AG09309 (cell line): Measurements from ENCODE around the gene C13orf46.

Experiments
- DNase-seq: peaks from one replicate; pipeline ENCODE4 v3.0.0-alpha.2; 2010; ENCODE audit warnings: low read depth
- H3K4me3 ChIP-seq: 2 replicates; pipeline ENCODE4 v1.5.1; 2011; ENCODE audit warnings: mild to moderate bottlenecking, low read depth, low read length, moderate library complexity; ENCODE audit not compliant: control insufficient read depth
- CTCF ChIP-seq: IDR thresholded peaks from 2 replicates; pipeline ENCODE4 v1.5.1; 2011; ENCODE audit warnings: mild to moderate bottlenecking, low read depth, low read length, inconsistent platforms; ENCODE audit not compliant: insufficient read depth, control insufficient read depth; ENCODE audit errors: missing control alignments

C13orf46 gene

GRCh38 chr13:113933901-113934300 is 40.0 kb downstream of the C13orf46 start:
- H3K4me3 ChIP-seq = no peak overlapping the region
- TF ChIP-seq CTCF = no peak
- no peak for DNase-seq

- no peak for TF ChIP-seq CTCF
- DNase-seq = no peak
- H3K4me3 ChIP-seq = no peak overlapping the region
These were observed 41.9 kb downstream of the C13orf46 start for GRCh38 chr13:113931841-113932459.

- no peak overlapping the region for H3K4me3 ChIP-seq
- DNase-seq = no peak
- TF ChIP-seq CTCF = no peak
These were observed 42.9 kb downstream of the C13orf46 start for GRCh38 chr13:113930671-113931637.

DNA sequence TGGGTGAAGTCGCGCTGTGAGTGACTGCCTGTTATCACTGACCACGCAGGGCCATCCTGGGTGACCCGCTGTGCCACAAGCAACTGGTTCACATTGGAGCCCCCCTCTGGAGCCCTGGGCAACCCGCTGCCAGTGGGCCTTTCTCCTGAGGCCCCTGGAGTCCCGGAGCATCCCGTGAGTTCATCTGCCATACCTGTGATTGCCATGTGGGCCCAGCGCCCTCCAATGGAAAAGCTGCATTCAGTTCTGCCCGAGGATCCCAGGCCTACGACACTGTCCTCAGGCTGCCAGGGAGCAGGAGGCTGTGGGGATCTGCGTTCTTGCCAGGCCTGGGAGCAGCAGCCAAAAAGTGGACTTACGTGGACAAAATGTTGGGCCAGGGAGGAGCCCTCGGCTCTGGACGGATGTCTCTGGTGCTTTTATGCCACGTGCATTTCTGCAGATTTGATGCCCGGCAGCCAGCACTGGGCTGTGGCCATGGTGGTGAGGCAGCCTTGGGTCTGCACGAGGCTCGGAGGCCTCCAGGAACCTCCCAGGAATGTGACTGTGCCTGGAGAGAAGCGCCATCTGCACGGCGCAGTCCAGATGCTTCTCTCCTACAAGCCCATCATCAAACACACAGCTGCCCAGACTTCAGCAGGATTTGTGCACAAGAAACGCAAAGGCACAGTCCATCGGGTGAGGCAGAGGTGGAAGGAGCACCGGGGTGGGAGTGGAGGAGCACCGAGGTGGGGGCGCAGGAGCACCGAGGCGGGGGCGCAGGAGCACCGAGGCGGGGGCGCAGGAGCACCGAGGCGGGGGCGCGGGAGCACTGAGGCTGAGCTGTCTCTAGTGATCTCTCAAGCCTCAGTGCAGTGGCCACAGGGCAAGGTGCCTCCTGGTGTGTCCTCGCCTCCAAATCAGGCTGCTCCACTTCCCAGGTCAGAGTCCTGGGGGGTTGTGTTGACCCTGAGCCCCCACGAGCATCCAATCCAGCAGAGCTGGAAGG is 44.0 kb downstream of the C13orf46 start:
- DNase-seq = no peak
- H3K4me3 ChIP-seq = no peak overlapping the region
- TF ChIP-seq CTCF = peak; percentile 5

DNA sequence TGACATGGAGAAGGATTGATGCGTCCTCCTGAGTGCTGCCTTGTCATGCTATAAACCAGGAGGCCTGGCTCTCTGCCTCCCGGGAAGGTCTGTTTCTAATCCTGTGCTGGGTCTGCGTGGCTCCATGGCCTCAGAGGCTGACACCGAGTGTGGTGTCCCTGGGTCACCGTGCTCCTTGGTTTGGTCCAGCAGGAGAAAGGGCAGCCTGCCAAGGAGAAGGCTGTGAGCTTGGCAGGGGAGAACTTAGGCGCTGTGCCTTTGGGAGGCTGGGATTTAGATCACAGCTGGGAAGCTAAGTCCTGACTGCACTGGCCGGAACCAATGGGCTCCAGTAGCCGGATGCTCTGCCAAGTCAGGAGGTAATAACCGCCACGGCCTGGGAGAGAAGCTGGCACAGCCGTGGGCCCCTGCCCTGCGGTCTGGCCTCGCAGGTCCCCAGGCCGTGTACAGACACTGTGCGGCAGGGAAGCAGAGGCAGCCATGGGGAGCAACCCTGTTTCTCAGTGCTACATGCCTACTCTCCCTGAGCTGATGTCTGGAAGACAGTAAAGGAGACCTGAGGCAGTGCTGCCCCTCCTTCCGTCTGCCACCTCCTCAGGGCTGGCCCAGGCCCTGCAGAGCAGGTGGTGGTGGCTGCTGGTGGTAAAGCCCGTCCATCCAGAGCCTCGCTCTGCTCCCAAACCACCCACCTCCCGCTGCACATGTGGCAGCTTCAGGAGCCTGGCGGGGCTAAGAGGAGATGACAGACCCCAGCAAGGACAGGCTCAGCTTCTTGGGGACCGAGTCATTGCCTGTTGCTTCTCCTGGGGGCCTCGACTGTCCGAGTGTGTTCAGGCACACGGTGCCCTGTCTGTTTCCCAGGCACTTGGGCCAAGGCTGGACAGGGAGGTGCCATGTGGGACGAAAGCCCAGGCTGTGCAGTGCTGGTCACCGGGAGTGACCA is 44.9 kb downstream of the C13orf46 start:
- peak overlapping the region; percentile 10; the same call in 1 of the 2 replicates for H3K4me3 ChIP-seq
- no peak for TF ChIP-seq CTCF
- DNase-seq = peak; percentile 77
